PC-9 (cell line): Measurements from ENCODE around the gene ZNF846.
"Not testable (repeated sequence)": the region's sequence is repeated elsewhere in the genome, so short reads cannot be mapped to it uniquely, and the experiment has no call there.

Source experiments
- CTCF ChIP-seq: fragments of 200-600 bp; sonication (generic); conservative IDR thresholded peaks from 2 replicates; pipeline ENCODE4 v1.6.1; 2017; ENCODE audit warnings: mixed run types, antibody characterized with exemption, mild to moderate bottlenecking, moderate library complexity
- EZH2 ChIP-seq: fragments of 200-600 bp; sonication (generic); IDR thresholded peaks from 2 replicates; pipeline ENCODE4 v1.8.0; 2017; ENCODE audit warnings: antibody characterized with exemption, low read depth

- not testable (repeated sequence) for TF ChIP-seq EZH2, CTCF
Measured at GRCh38 chr19:9791073-9791367, 22.5 kb upstream of the ZNF846 start.
